ENCODE results near the gene CADPS2.
"Not testable (repeated sequence)": the region's sequence is repeated elsewhere in the genome, so short reads cannot be mapped to it uniquely, and the experiment has no call there.

Gene CADPS2

GRCh38 chr7:122663733-122664132 lies 222.5 kb downstream of the CADPS2 start:
- DNase-seq = no peak

GRCh38 chr7:122658856-122659255 lies 227.4 kb downstream of the CADPS2 start:
- no peak for DNase-seq

- DNase-seq = no peak
Measured at GRCh38 chr7:122653685-122654084, 232.6 kb downstream of the CADPS2 start.

- DNase-seq = no peak
Measured at GRCh38 chr7:122652876-122653275, 233.4 kb downstream of the CADPS2 start.

GRCh38 chr7:122651451-122651850 lies 234.8 kb downstream of the CADPS2 start:
- no peak for DNase-seq

GRCh38 chr7:122643250-122643649 lies 243.0 kb downstream of the CADPS2 start:
- no peak for DNase-seq

GRCh38 chr7:122638459-122638858 lies 247.8 kb downstream of the CADPS2 start:
- no peak for DNase-seq

- DNase-seq = no peak
Measured at GRCh38 chr7:122637784-122638183, 248.5 kb downstream of the CADPS2 start.

- not testable (repeated sequence) for DNase-seq
Measured at GRCh38 chr7:122635481-122635880, 250.8 kb downstream of the CADPS2 start.

- DNase-seq = no peak
Measured at GRCh38 chr7:122633472-122633871, 252.8 kb downstream of the CADPS2 start.

GRCh38 chr7:122632238-122632637 lies 254.0 kb downstream of the CADPS2 start:
- no peak for DNase-seq

- DNase-seq = no peak
Measured at GRCh38 chr7:122629412-122629953, 256.8 kb downstream of the CADPS2 start.

- no peak for DNase-seq
Measured at GRCh38 chr7:122628651-122629411, 257.4 kb downstream of the CADPS2 start.

GRCh38 chr7:122626785-122627184 lies 259.5 kb downstream of the CADPS2 start:
- DNase-seq = no peak

GRCh38 chr7:122622682-122623081 lies 263.6 kb downstream of the CADPS2 start:
- DNase-seq = no peak

GRCh38 chr7:122619664-122620063 lies 266.6 kb downstream of the CADPS2 start:
- DNase-seq = no peak

GRCh38 chr7:122618585-122619189 lies 267.6 kb downstream of the CADPS2 start:
- DNase-seq = no peak

GRCh38 chr7:122616951-122617350 lies 269.3 kb downstream of the CADPS2 start:
- no peak for DNase-seq

- DNase-seq = no peak
Measured at GRCh38 chr7:122605929-122606328, 280.3 kb downstream of the CADPS2 start.

- DNase-seq = no peak
Measured at GRCh38 chr7:122604251-122604650, 282.0 kb downstream of the CADPS2 start.

- DNase-seq = no peak
Measured at GRCh38 chr7:122602800-122603199, 283.5 kb downstream of the CADPS2 start.

GRCh38 chr7:122600630-122601029 lies 285.6 kb downstream of the CADPS2 start:
- no peak for DNase-seq

GRCh38 chr7:122600042-122600441 lies 286.2 kb downstream of the CADPS2 start:
- no peak for DNase-seq

- DNase-seq = no peak
Measured at GRCh38 chr7:122597277-122597676, 289.0 kb downstream of the CADPS2 start.
